ENCODE data around the gene LIPH.
"Not testable (repeated sequence)": the region's sequence is repeated elsewhere in the genome, so short reads cannot be mapped to it uniquely, and the experiment has no call there.

LIPH gene

GRCh38 chr3:185582871-185583270, 30.5 kb upstream of the LIPH start:
- Histone ChIP-seq H3K9ac (ENCODE audit: low read depth, low read length, poor library complexity) (no peak overlapping the region), H2AK5ac (ENCODE audit: low read depth, low read length) (no peak overlapping the region), H3K18ac (ENCODE audit: low read length) (no peak overlapping the region), H3K14ac (ENCODE audit: low read length) (no peak overlapping the region), H4K8ac (ENCODE audit: low read depth, low read length) (no peak overlapping the region), H3K27ac (replicated peaks; ENCODE audit: low read length) (no peak overlapping the region), H3K9me3 (replicated peaks in 1 of 2; ENCODE audit: control insufficient read depth in 2 of 2, insufficient read depth in 1 of 2, low read depth in 1 of 2, low read length in 2 of 2) (no peaks in the 10 kb centered on the region), H3K4me3 (ENCODE audit: low read length in 2 of 2) (no peak overlapping the region), H3K23ac (ENCODE audit: low read depth, low read length, poor library complexity) (no peak overlapping the region), H4K91ac (ENCODE audit: low read depth, low read length, poor library complexity) (no peak overlapping the region), H3K79me1 (ENCODE audit: low read depth, low read length) (peaks cover 4% of the 10 kb centered on the region), H2BK120ac (ENCODE audit: low read depth, low read length) (no peak overlapping the region), H3K4ac (ENCODE audit: low read length) (no peak overlapping the region), H3K27me3 (ENCODE audit: control insufficient read depth in 3 of 3, insufficient read depth in 3 of 3, low read depth in 1 of 3, low read length in 3 of 3) (peaks cover 0 to 4% (median 0%) of the 10 kb centered on the region in 3 experiments), H3K4me2 (ENCODE audit: insufficient read depth, low read length, poor library complexity, severe bottlenecking) (no peak overlapping the region), H3K36me3 (replicated peaks in 1 of 2; ENCODE audit: control insufficient read depth in 2 of 2, insufficient read depth in 2 of 2, low read length in 2 of 2) (no peaks in the 10 kb centered on the region), H2BK12ac (ENCODE audit: low read length) (no peak overlapping the region), H2BK5ac (ENCODE audit: low read length) (no peak overlapping the region), H3K4me1 (ENCODE audit: control insufficient read depth in 2 of 2, insufficient read depth in 1 of 2, low read depth in 1 of 2, low read length in 2 of 2) (peaks cover 3 to 9% of the 10 kb centered on the region in 2 donors), H2AFZ (ENCODE audit: low read length) (peak overlapping the region; percentile 50), H2BK15ac (ENCODE audit: low read length) (no peak overlapping the region)
- no CpG with 5 or more reads among the region's 3 CpGs for WGBS, 2 donors (ENCODE audit: extremely low coverage in 2 of 2, insufficient read length in 2 of 2, insufficient replicate concordance in 1 of 2)
- no peak for DNase-seq (ENCODE audit: low spot score)

- Histone ChIP-seq H3K27me3 (ENCODE audit: control insufficient read depth in 3 of 3, insufficient read depth in 3 of 3, low read depth in 1 of 3, low read length in 3 of 3) (peaks cover 0 to 4% (median 0%) of the 10 kb centered on the region in 3 experiments), H3K36me3 (replicated peaks in 1 of 2; ENCODE audit: control insufficient read depth in 2 of 2, insufficient read depth in 2 of 2, low read length in 2 of 2) (no peaks in the 10 kb centered on the region), H2AK5ac (ENCODE audit: low read depth, low read length) (no peak overlapping the region), H3K79me1 (ENCODE audit: low read depth, low read length) (peaks cover 4% of the 10 kb centered on the region), H2AFZ (ENCODE audit: low read length) (peak overlapping the region; percentile 50), H4K91ac (ENCODE audit: low read depth, low read length, poor library complexity) (no peak overlapping the region), H3K9ac (ENCODE audit: low read depth, low read length, poor library complexity) (no peak overlapping the region), H3K27ac (replicated peaks; ENCODE audit: low read length) (no peak overlapping the region), H3K4ac (ENCODE audit: low read length) (no peak overlapping the region), H2BK12ac (ENCODE audit: low read length) (no peak overlapping the region), H2BK120ac (ENCODE audit: low read depth, low read length) (no peak overlapping the region), H4K8ac (ENCODE audit: low read depth, low read length) (no peak overlapping the region), H3K9me3 (replicated peaks in 1 of 2; ENCODE audit: control insufficient read depth in 2 of 2, insufficient read depth in 1 of 2, low read depth in 1 of 2, low read length in 2 of 2) (no peaks in the 10 kb centered on the region), H3K4me1 (ENCODE audit: control insufficient read depth in 2 of 2, insufficient read depth in 1 of 2, low read depth in 1 of 2, low read length in 2 of 2) (peaks cover 3 to 9% of the 10 kb centered on the region in 2 donors), H3K4me2 (ENCODE audit: insufficient read depth, low read length, poor library complexity, severe bottlenecking) (no peak overlapping the region), H2BK15ac (ENCODE audit: low read length) (no peak overlapping the region), H3K18ac (ENCODE audit: low read length) (no peak overlapping the region), H3K4me3 (ENCODE audit: low read length in 2 of 2) (no peak overlapping the region), H2BK5ac (ENCODE audit: low read length) (no peak overlapping the region), H3K23ac (ENCODE audit: low read depth, low read length, poor library complexity) (no peak overlapping the region), H3K14ac (ENCODE audit: low read length) (no peak overlapping the region)
- no peak for DNase-seq (ENCODE audit: low spot score)
- WGBS, 2 donors (ENCODE audit: extremely low coverage in 2 of 2, insufficient read length in 2 of 2, insufficient replicate concordance in 1 of 2): no CpG with 5 or more reads among the region's 3 CpGs
Measured at GRCh38 chr3:185582236-185582635, 29.8 kb upstream of the LIPH start.

GRCh38 chr3:185575108-185575869, 22.9 kb upstream of the LIPH start:
- H2BK15ac ChIP-seq (ENCODE audit: low read length); H3K4me1 ChIP-seq (ENCODE audit: control insufficient read depth in 2 of 2, insufficient read depth in 1 of 2, low read depth in 1 of 2, low read length in 2 of 2); H2BK12ac ChIP-seq (ENCODE audit: low read length); H3K9me3 ChIP-seq (replicated peaks in 1 of 2; ENCODE audit: control insufficient read depth in 2 of 2, insufficient read depth in 1 of 2, low read depth in 1 of 2, low read length in 2 of 2); H3K27ac ChIP-seq (replicated peaks; ENCODE audit: low read length); H3K36me3 ChIP-seq (replicated peaks in 1 of 2; ENCODE audit: control insufficient read depth in 2 of 2, insufficient read depth in 2 of 2, low read length in 2 of 2); H3K27me3 ChIP-seq (ENCODE audit: control insufficient read depth in 3 of 3, insufficient read depth in 3 of 3, low read depth in 1 of 3, low read length in 3 of 3); H3K23ac ChIP-seq (ENCODE audit: low read depth, low read length, poor library complexity); H3K79me1 ChIP-seq (ENCODE audit: low read depth, low read length); H3K4me2 ChIP-seq (ENCODE audit: insufficient read depth, low read length, poor library complexity, severe bottlenecking); H4K8ac ChIP-seq (ENCODE audit: low read depth, low read length); H3K14ac ChIP-seq (ENCODE audit: low read length); H3K4ac ChIP-seq (ENCODE audit: low read length); H2BK120ac ChIP-seq (ENCODE audit: low read depth, low read length); H3K18ac ChIP-seq (ENCODE audit: low read length); H3K9ac ChIP-seq (ENCODE audit: low read depth, low read length, poor library complexity); H2AK5ac ChIP-seq (ENCODE audit: low read depth, low read length); H3K4me3 ChIP-seq (ENCODE audit: low read length in 2 of 2); H4K91ac ChIP-seq (ENCODE audit: low read depth, low read length, poor library complexity); H2BK5ac ChIP-seq (ENCODE audit: low read length): not testable (repeated sequence)
- WGBS, 2 donors (ENCODE audit: extremely low coverage in 2 of 2, insufficient read length in 2 of 2, insufficient replicate concordance in 1 of 2): no CpG with 5 or more reads among the region's 17 CpGs
- peak; percentile 77 for DNase-seq (ENCODE audit: low spot score)
- peak overlapping the region; percentile 64 for H2AFZ ChIP-seq (ENCODE audit: low read length)

- no peak for DNase-seq (ENCODE audit: low spot score)
- no peaks in the 10 kb centered on the region for H3K36me3 ChIP-seq (replicated peaks in 1 of 2; ENCODE audit: control insufficient read depth in 2 of 2, insufficient read depth in 2 of 2, low read length in 2 of 2)
- H3K4me3 ChIP-seq (ENCODE audit: low read length in 2 of 2): no peak overlapping the region
- no peaks in the 10 kb centered on the region for H3K79me1 ChIP-seq (ENCODE audit: low read depth, low read length)
- H3K23ac ChIP-seq (ENCODE audit: low read depth, low read length, poor library complexity): no peak overlapping the region
- no peaks in the 10 kb centered on the region for H3K27me3 ChIP-seq (ENCODE audit: control insufficient read depth in 3 of 3, insufficient read depth in 3 of 3, low read depth in 1 of 3, low read length in 3 of 3)
- H3K27ac ChIP-seq (replicated peaks; ENCODE audit: low read length): no peak overlapping the region
- no peak overlapping the region for H4K8ac ChIP-seq (ENCODE audit: low read depth, low read length)
- H3K4ac ChIP-seq (ENCODE audit: low read length): no peak overlapping the region
- no peak overlapping the region for H2AFZ ChIP-seq (ENCODE audit: low read length)
- WGBS, 2 donors (ENCODE audit: extremely low coverage in 2 of 2, insufficient read length in 2 of 2, insufficient replicate concordance in 1 of 2): no CpG with 5 or more reads among the region's 5 CpGs
- no peak overlapping the region for H3K4me2 ChIP-seq (ENCODE audit: insufficient read depth, low read length, poor library complexity, severe bottlenecking)
- no peaks in the 10 kb centered on the region for H3K4me1 ChIP-seq (ENCODE audit: control insufficient read depth in 2 of 2, insufficient read depth in 1 of 2, low read depth in 1 of 2, low read length in 2 of 2)
- H2BK12ac ChIP-seq (ENCODE audit: low read length): no peak overlapping the region
- no peak overlapping the region for H2BK15ac ChIP-seq (ENCODE audit: low read length)
- no peaks in the 10 kb centered on the region for H3K9me3 ChIP-seq (replicated peaks in 1 of 2; ENCODE audit: control insufficient read depth in 2 of 2, insufficient read depth in 1 of 2, low read depth in 1 of 2, low read length in 2 of 2)
- H2BK5ac ChIP-seq (ENCODE audit: low read length): no peak overlapping the region
- no peak overlapping the region for H3K14ac ChIP-seq (ENCODE audit: low read length)
- H3K18ac ChIP-seq (ENCODE audit: low read length): no peak overlapping the region
- no peak overlapping the region for H2BK120ac ChIP-seq (ENCODE audit: low read depth, low read length)
- no peak overlapping the region for H3K9ac ChIP-seq (ENCODE audit: low read depth, low read length, poor library complexity)
- H2AK5ac ChIP-seq (ENCODE audit: low read depth, low read length): no peak overlapping the region
- no peak overlapping the region for H4K91ac ChIP-seq (ENCODE audit: low read depth, low read length, poor library complexity)
Measured at GRCh38 chr3:185572183-185572582, 19.8 kb upstream of the LIPH start.

Measured in neuronal stem cell (in vitro differentiated cells).